HG03103 (cell line): ENCODE measurements around the gene MFSD6.
"Not testable (repeated sequence)": the region's sequence is repeated elsewhere in the genome, so short reads cannot be mapped to it uniquely, and the experiment has no call there.

ENCODE experiments used
- ATAC-seq: cut with Tn5 transposase; IDR thresholded peaks from one replicate; pipeline ENCODE4 v1.9.1; 2021; ENCODE audit warnings: low read depth; ENCODE audit not compliant: unreplicated experiment

Gene MFSD6

GRCh38 chr2:190494600-190495227 lies 86.6 kb downstream of the MFSD6 start:
- not testable (repeated sequence) for ATAC-seq

GRCh38 chr2:190497428-190497827 lies 89.3 kb downstream of the MFSD6 start:
- no peak for ATAC-seq

- no peak for ATAC-seq
These were observed 91.1 kb downstream of the MFSD6 start for GRCh38 chr2:190499273-190499672.

GRCh38 chr2:190500054-190500502 lies 91.9 kb downstream of the MFSD6 start:
- ATAC-seq: no peak

- ATAC-seq: no peak
These were observed 93.1 kb downstream of the MFSD6 start for GRCh38 chr2:190501231-190501630.

- ATAC-seq: no peak
These were observed 93.7 kb downstream of the MFSD6 start for GRCh38 chr2:190501702-190502407.

GRCh38 chr2:190503088-190503487 lies 94.9 kb downstream of the MFSD6 start:
- no peak for ATAC-seq

- no peak for ATAC-seq
These were observed 96.8 kb downstream of the MFSD6 start for GRCh38 chr2:190504912-190505311.

GRCh38 chr2:190505696-190506095 lies 97.5 kb downstream of the MFSD6 start:
- no peak for ATAC-seq

- ATAC-seq: no peak
These were observed 98.5 kb downstream of the MFSD6 start for GRCh38 chr2:190506666-190507065.

GRCh38 chr2:190507135-190507534 lies 99.0 kb downstream of the MFSD6 start:
- ATAC-seq: no peak

- not testable (repeated sequence) for ATAC-seq
These were observed 101.7 kb downstream of the MFSD6 start for GRCh38 chr2:190509895-190510294.

- ATAC-seq: no peak
These were observed 102.9 kb downstream of the MFSD6 start for GRCh38 chr2:190511104-190511503.

- ATAC-seq: no peak
These were observed 104.5 kb downstream of the MFSD6 start for GRCh38 chr2:190512539-190513095.

GRCh38 chr2:190513877-190514276 lies 105.7 kb downstream of the MFSD6 start:
- no peak for ATAC-seq

- ATAC-seq: no peak
These were observed 106.5 kb downstream of the MFSD6 start for GRCh38 chr2:190514676-190515075.

GRCh38 chr2:190515687-190516086 lies 107.5 kb downstream of the MFSD6 start:
- no peak for ATAC-seq

- ATAC-seq: no peak
These were observed 109.3 kb downstream of the MFSD6 start for GRCh38 chr2:190517468-190517867.

GRCh38 chr2:190519975-190520767 lies 112.0 kb downstream of the MFSD6 start:
- ATAC-seq: no peak

- no peak for ATAC-seq
These were observed 116.8 kb downstream of the MFSD6 start for GRCh38 chr2:190524928-190525327.

GRCh38 chr2:190526105-190526750 lies 118.1 kb downstream of the MFSD6 start:
- no peak for ATAC-seq
